ENCODE results near the gene INSR.

INSR gene

GRCh38 chr19:7266832-7267231, 27.4 kb downstream of the INSR start:
- Histone ChIP-seq H3K4me1 (peaks cover 0 to 37% (median 23%) of the 10 kb centered on the region in 4 donors), H3K27ac (no peak overlapping the region), H3K27me3 (no peaks in the 10 kb centered on the region), H3K4me3 (no peak overlapping the region), H3K36me3 (peaks cover 11 to 30% (median 23%) of the 10 kb centered on the region in 3 donors), H3K9me3 (no peaks in the 10 kb centered on the region)
- intact Hi-C loops (cut with DNase I; ENCODE audit: low total_unique reads), result no loop called here
- DNase-seq, result no peak
- TF ChIP-seq CTCF (IDR thresholded peaks at IDR 0.05), result no peak

DNA sequence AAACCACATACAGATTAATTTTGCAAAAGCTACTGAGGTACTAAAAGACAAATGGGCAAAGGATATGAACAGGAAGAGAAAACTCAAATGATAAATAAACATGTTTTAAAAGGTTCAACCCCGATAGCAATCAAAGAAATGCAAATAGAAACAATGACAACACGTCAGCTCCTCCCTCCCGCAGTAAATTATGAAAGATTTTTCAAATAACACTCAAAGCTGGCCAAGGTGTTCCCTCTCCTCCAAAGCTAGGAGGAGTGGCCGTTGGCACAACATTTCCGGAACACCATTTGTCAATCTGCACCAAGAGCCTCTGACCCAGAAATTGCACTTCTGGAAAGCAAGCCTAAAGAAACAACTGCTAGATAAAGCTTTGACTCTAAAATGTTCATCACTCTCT, 28.3 kb downstream of the INSR start:
- peak in 1 of 2 donors; percentile 51 for DNase-seq
- Histone ChIP-seq H3K27ac (peak overlapping the region in 1 of 2 donors; percentile 60), H3K36me3 (peaks cover 11 to 30% (median 23%) of the 10 kb centered on the region in 3 donors), H3K9me3 (no peaks in the 10 kb centered on the region), H3K4me1 (peaks cover 0 to 46% (median 29%) of the 10 kb centered on the region in 4 donors), H3K4me3 (no peak overlapping the region), H3K27me3 (no peaks in the 10 kb centered on the region)
- intact Hi-C loops (cut with DNase I; ENCODE audit: low total_unique reads), result no loop called here
- no peak for TF ChIP-seq CTCF (IDR thresholded peaks at IDR 0.05)

DNA sequence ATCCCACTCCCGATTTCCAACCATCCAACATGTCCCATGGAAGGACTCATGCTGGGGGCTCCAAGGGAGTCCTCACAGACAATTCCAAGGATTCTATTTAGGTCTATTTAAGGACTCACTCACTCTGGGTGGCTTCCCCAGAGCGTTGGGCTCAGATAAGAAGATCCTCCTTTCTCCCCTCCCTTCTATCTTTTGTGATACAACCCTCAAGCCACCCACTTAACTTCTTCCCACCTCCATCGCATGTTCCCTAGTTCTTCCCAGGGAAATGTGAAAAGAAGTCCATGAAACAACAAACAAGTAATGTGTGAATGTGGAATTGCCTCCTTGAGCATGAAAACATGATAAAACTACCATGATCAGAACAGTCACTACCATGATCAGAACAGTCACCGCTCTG, 29.4 kb downstream of the INSR start:
- intact Hi-C loops (cut with DNase I; ENCODE audit: low total_unique reads), result no loop called here
- H3K36me3 ChIP-seq, result peaks cover 11 to 23% (median 23%) of the 10 kb centered on the region in 3 donors
- TF ChIP-seq CTCF (IDR thresholded peaks at IDR 0.05), result no peak
- H3K27me3 ChIP-seq, result no peaks in the 10 kb centered on the region
- H3K9me3 ChIP-seq, result no peaks in the 10 kb centered on the region
- peaks cover 0 to 57% (median 34%) of the 10 kb centered on the region in 4 donors for H3K4me1 ChIP-seq
- no peak for DNase-seq
- no peak overlapping the region for H3K4me3 ChIP-seq
- peak overlapping the region; percentile 14 to 60 for H3K27ac ChIP-seq

- peak overlapping the region in 1 of 2 donors; percentile 5 for H3K27ac ChIP-seq
- H3K4me1 ChIP-seq, result peaks cover 0 to 70% (median 38%) of the 10 kb centered on the region in 4 donors
Observed at GRCh38 chr19:7263521-7263920, 30.7 kb downstream of the INSR start.

GRCh38 chr19:7263066-7263465, 31.1 kb downstream of the INSR start:
- TF ChIP-seq CTCF (IDR thresholded peaks at IDR 0.05), result no peak
- H3K9me3 ChIP-seq, result no peaks in the 10 kb centered on the region
- no peaks in the 10 kb centered on the region for H3K27me3 ChIP-seq
- H3K27ac ChIP-seq, result peak overlapping the region in 1 of 2 donors; percentile 5
- peaks cover 11 to 23% (median 23%) of the 10 kb centered on the region in 3 donors for H3K36me3 ChIP-seq
- H3K4me1 ChIP-seq, result peaks cover 0 to 75% (median 38%) of the 10 kb centered on the region in 4 donors
- DNase-seq, result no peak
- H3K4me3 ChIP-seq, result no peak overlapping the region
- intact Hi-C loops (cut with DNase I; ENCODE audit: low total_unique reads), result no loop called here

More at GRCh38 chr19:7263521-7263920, 30.7 kb downstream of the INSR start:
- H3K27me3 ChIP-seq, result no peaks in the 10 kb centered on the region
- H3K9me3 ChIP-seq, result no peaks in the 10 kb centered on the region
- intact Hi-C loops (cut with DNase I; ENCODE audit: low total_unique reads), result no loop called here
- peaks cover 11 to 23% (median 23%) of the 10 kb centered on the region in 3 donors for H3K36me3 ChIP-seq
- no peak overlapping the region for H3K4me3 ChIP-seq
- TF ChIP-seq CTCF (IDR thresholded peaks at IDR 0.05), result no peak
- DNase-seq, result no peak

DNA sequence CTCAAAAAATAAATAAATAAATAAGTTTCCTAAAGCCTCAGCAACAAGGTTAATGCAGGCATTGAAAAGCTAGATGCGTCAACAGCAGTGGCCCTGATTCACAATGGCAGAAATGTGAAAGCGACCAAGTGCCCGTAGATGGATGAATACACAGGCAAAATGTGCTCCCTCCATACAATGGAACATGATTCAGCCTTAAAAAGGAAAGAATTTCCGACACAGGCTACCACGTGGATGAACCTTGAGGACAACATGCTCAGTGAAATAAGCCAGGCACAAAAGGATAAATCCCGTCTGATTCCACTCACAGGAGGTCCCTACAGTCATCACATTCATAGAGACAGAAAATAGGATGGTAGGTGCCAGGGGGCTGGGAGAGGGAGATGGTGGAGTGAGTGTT, 31.7 kb downstream of the INSR start:
- intact Hi-C loops (cut with DNase I; ENCODE audit: low total_unique reads), result no loop called here
- Histone ChIP-seq H3K4me3 (no peak overlapping the region), H3K9me3 (no peaks in the 10 kb centered on the region), H3K27ac (no peak overlapping the region), H3K4me1 (peaks cover 0 to 81% (median 42%) of the 10 kb centered on the region in 4 donors), H3K27me3 (no peaks in the 10 kb centered on the region), H3K36me3 (peaks cover 10 to 19% (median 19%) of the 10 kb centered on the region in 3 donors)
- no peak for DNase-seq
- no peak for TF ChIP-seq CTCF (IDR thresholded peaks at IDR 0.05)

Measured in tibial artery (tissue), 4 donors.